ENCODE results near the gene THOP1. TPM values are rescaled to one million over a fixed set of nuclear protein-coding genes. Genes with fewer than 3 reads are reported as not detected.

The THOP1 gene
- total RNA-seq (ENCODE audit: unreplicated experiment): 56.8 TPM
- long read RNA-seq, full-length matches to known transcripts: 12 of 17 reads
- long read RNA-seq, partial matches to known transcripts: 0 of 17 reads
- long read RNA-seq, other reads (novel, unspliced or antisense): 5 of 17 reads

DNA sequence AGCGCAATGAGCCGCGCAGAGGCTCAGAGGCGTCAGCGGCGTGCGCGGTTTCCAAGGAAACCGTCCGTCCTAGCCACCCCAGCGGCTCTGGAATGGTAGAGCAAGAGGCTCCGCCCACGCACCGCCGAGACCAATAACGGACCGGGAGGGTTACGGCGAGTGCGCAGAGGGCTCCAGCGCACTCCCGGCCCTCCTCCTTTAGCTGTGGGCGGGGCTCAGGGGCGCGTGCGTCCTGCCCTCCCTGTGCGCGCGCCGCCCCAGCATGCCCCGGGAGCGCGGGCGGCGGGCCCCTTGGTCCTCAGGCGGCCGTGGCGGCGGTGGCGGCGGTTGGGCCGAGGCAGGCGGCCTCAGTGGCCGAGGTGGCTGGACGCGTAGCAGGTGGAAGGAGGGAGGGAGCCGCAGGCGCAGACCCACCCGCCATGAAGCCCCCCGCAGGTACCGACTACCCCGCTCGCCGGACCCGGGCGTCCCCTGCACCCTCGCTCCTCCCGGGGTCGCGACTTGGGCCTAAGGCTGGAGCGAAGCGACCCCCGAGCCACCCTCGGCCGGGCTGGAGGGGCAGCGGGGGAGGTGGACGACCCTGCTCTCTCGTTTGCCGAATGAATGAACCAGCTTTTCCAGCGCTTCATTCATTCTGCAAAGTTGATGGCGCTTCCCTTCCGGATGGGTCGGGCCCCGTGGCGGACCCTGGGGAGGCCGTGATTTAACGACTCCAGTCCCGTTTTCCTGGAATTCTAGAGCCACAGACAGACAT is at the start of gene THOP1:
Gene THOP1 (plus strand): TSS at position 260 of the 754 bp plus-strand sequence. CDS start 160 bp downstream, at position 420.
- peaks cover 11% of the 10 kb centered on the region for H3K27me3 Mint-ChIP-seq (ENCODE audit: unreplicated experiment)
- peaks cover 5% of the 10 kb centered on the region for H3K36me3 Mint-ChIP-seq (ENCODE audit: low read depth, unreplicated experiment)
- H3K4me3 Mint-ChIP-seq (ENCODE audit: unreplicated experiment): peak within 1 kb of the TSS; percentile 97
- TF ChIP-seq, protein P1, sequence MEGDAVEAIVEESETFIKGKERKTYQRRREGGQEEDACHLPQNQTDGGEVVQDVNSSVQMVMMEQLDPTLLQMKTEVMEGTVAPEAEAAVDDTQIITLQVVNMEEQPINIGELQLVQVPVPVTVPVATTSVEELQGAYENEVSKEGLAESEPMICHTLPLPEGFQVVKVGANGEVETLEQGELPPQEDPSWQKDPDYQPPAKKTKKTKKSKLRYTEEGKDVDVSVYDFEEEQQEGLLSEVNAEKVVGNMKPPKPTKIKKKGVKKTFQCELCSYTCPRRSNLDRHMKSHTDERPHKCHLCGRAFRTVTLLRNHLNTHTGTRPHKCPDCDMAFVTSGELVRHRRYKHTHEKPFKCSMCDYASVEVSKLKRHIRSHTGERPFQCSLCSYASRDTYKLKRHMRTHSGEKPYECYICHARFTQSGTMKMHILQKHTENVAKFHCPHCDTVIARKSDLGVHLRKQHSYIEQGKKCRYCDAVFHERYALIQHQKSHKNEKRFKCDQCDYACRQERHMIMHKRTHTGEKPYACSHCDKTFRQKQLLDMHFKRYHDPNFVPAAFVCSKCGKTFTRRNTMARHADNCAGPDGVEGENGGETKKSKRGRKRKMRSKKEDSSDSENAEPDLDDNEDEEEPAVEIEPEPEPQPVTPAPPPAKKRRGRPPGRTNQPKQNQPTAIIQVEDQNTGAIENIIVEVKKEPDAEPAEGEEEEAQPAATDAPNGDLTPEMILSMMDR (IDR thresholded peaks at IDR 0.05; ENCODE audit: unreplicated experiment): no peak
- H3K27ac Mint-ChIP-seq (ENCODE audit: unreplicated experiment): peak within 1 kb of the TSS; percentile 90
- peaks cover 22% of the 10 kb centered on the region for H3K4me1 Mint-ChIP-seq (ENCODE audit: unreplicated experiment)
- no peaks in the 10 kb centered on the region for H3K9me3 Mint-ChIP-seq (ENCODE audit: unreplicated experiment)
- DNase-seq (ENCODE audit: low spot score): peak; percentile 97

DNA sequence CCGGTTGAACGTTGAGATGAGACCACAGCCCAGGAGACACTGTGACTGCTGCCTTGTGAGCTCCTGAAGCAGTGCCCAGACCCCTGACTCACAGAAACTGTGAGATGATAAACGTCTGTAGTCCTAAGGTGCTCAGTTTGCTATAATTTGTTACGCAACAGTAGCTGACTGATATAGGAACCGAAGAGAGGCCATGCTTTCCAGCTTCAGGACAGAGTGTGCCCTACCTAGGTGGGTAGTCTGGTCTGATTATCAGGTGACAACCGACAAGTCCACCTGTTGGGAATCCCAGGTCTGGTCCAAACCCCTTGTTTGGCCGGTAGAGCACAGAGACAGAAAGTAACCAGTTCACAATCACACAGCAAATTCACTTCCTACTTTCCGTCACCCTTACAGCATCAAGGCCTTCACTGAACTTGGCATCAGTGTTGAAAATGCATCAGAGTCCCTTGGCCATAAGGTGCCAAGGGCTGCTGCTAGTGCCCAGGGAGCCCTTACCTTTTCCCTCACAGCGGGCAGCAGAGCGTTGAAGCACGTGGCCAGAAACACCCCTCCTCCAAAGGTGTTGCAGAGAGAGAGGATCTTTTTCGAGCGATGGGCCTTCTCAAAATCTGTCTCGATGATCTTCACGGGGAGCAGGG is 48.6 kb upstream of the THOP1 start:
- Mint-ChIP-seq H3K4me3 (ENCODE audit: unreplicated experiment) (peak overlapping the region; percentile 42), H3K9me3 (ENCODE audit: unreplicated experiment) (no peaks in the 10 kb centered on the region), H3K27me3 (ENCODE audit: unreplicated experiment) (peaks cover 5% of the 10 kb centered on the region), H3K4me1 (ENCODE audit: unreplicated experiment) (peaks cover 4% of the 10 kb centered on the region), H3K36me3 (ENCODE audit: low read depth, unreplicated experiment) (peaks cover 30% of the 10 kb centered on the region), H3K27ac (ENCODE audit: unreplicated experiment) (no peak overlapping the region)
- DNase-seq (ENCODE audit: low spot score): no peak
- TF ChIP-seq, protein P1 (IDR thresholded peaks at IDR 0.05; ENCODE audit: unreplicated experiment): no peak

DNA sequence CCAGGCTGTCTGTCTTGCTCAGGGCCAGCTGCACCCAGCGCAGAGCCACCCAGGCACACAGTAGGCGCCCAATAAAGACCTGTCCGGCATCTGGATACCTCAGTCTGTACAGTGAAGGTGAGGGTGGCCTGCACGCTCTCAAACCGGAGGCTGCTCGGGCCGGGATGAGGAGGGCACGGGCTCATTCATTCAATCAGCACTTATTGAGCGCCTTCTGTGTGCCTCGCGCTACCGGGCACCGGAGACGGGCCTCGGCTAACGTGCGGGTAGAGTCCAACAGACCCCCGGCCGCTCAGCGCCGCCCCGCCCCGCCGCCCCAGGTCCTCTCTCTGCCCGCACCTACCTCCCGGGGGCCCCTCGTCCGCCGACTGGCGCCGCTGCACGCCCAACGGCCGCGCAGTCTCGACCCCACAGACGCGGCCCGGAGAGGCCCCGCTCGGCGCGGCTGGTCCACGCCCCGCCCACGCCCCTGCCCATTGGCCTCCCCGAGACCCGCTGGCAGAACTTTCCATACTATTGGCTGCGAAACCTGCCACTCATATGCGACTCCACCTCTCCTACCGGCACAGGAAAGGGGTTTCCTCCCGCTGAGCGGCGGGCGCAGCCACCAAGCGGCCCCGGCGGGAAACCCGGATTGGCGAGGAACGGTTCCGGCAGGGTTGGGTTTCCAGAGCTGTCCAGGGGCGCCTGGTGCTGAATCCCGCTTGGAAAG is 45.5 kb upstream of the THOP1 start, which contains the start of gene SLC39A3:
Gene SLC39A3 (minus strand): TSS at position 416 of the 712 bp plus-strand sequence. CDS start 2,760 bp downstream, outside the sequence.
- H3K27ac Mint-ChIP-seq (ENCODE audit: unreplicated experiment): peak within 1 kb of the TSS; percentile 30
- DNase-seq (ENCODE audit: low spot score): peak; percentile 99
- H3K9me3 Mint-ChIP-seq (ENCODE audit: unreplicated experiment): no peaks in the 10 kb centered on the region
- peaks cover 21% of the 10 kb centered on the region for H3K36me3 Mint-ChIP-seq (ENCODE audit: low read depth, unreplicated experiment)
- TF ChIP-seq, protein P1 (IDR thresholded peaks at IDR 0.05; ENCODE audit: unreplicated experiment): no peak
- H3K4me3 Mint-ChIP-seq (ENCODE audit: unreplicated experiment): peak within 1 kb of the TSS; percentile 91
- peaks cover 4% of the 10 kb centered on the region for H3K4me1 Mint-ChIP-seq (ENCODE audit: unreplicated experiment)
- peaks cover 4% of the 10 kb centered on the region for H3K27me3 Mint-ChIP-seq (ENCODE audit: unreplicated experiment)

DNA sequence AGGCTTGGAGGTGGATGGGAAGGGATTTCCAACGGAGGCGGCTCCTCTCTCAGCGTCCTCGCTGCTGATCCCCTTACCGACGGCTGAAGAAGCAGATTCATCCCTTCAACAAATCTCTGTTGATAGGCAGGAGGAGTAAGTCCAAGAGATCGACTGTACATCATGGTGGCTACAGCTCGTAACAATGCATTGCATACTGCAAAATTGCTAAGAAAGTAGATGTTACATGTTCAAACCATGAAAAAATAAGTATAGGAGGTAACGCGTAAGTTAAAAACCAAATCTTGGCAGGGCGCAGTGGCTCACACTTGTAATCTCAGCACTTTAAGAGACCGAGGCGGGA is 45.0 kb upstream of the THOP1 start:
- H3K27ac Mint-ChIP-seq (ENCODE audit: unreplicated experiment): no peak overlapping the region

More for the DNA sequence above, 45.0 kb upstream of the THOP1 start:
- DNase-seq (ENCODE audit: low spot score): no peak
- Mint-ChIP-seq H3K4me1 (ENCODE audit: unreplicated experiment) (peaks cover 4% of the 10 kb centered on the region), H3K9me3 (ENCODE audit: unreplicated experiment) (no peaks in the 10 kb centered on the region), H3K4me3 (ENCODE audit: unreplicated experiment) (peak overlapping the region; percentile 49), H3K36me3 (ENCODE audit: low read depth, unreplicated experiment) (peaks cover 19% of the 10 kb centered on the region), H3K27me3 (ENCODE audit: unreplicated experiment) (peaks cover 2% of the 10 kb centered on the region)
- TF ChIP-seq, protein P1 (IDR thresholded peaks at IDR 0.05; ENCODE audit: unreplicated experiment): no peak

All from endothelial cell (in vitro differentiated cells).